ENCODE measurements around the gene IGFN1.
A peak's percentile ranks its signal among the peaks of the same experiment; 100 is the strongest.

IGFN1 gene

DNA sequence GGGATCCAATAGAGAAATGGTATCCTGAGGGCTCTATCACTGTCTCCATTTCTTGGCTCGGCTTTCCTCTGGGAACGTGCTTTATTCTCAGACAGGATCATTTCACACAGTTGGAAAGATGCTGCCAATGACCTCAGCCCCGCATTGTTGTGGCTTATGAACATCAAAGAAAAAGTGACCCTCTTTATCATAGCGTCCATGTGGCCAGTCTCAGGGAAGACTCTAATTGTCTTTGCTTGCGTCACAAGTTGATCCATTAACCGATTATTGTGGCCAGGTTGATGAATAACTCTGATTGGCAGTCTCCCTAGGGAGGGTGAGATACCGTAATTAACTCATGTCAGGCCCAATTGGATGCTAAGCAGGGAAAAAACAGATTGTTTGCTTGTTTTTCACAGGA lies 26.0 kb upstream of the IGFN1 start:
- no peak for DNase-seq

DNA sequence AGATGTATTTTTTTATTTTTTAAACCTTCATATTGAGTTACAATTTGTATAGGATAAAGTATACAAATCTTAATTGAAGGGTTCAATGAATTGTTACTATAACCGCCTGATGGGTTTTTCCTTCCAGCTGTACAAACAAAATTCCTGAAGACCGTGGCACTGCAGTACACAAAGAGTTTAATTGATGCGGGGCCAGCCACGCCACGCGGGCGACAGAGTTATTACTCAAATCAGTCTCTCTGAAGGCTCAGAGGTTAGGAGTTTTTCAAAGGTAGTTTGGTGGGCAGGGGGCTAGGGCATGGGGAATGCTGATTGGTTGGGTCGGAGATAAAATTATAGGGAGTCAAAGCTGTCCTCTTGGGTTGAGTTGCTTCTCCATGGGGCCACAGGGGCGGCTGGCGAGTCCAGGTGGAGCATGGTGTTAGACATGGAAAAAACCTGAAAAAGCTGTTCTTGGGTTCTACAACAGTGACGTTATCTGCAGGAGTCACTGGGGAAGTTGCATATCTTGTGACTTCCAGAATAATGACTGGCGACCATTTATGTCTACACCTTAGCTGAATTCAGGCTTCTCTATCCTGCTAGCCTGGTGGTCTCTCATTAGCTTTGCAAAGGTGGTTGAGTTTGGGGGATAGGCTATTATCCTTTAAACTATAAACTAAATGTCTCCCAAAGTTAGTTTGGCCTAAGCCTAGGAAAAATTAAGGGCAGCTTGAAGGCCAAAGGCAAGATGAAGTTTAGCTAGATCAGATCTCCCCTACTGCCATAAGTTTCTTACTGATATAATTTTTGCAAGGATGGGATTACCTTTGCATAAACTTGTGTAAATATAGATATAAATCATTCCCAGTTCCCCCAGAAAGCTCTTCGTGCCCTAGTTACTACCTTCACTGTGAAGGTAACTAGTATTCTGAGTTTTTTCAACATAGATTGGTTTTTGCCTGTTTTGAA lies 23.3 kb upstream of the IGFN1 start:
- DNase-seq: no peak

DNA sequence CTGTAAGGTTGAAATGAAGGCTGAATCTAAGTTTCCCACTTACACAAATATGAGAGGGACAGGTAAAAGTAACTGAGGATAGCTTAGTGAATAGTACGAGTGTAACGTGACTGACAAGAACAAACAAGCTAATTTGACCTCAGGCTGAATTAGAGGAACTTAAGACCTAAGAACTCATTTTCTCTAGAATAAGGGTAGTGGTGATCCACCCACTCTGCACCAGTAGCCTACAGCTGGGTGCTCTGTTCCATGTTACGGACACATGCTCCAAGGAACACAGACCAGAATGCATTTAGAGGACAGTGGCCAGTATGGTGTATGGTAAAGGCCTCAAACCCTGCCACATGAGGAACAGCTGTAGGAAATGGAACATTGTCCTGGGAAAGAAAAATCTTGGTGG lies 21.4 kb upstream of the IGFN1 start:
- no peak for DNase-seq

DNA sequence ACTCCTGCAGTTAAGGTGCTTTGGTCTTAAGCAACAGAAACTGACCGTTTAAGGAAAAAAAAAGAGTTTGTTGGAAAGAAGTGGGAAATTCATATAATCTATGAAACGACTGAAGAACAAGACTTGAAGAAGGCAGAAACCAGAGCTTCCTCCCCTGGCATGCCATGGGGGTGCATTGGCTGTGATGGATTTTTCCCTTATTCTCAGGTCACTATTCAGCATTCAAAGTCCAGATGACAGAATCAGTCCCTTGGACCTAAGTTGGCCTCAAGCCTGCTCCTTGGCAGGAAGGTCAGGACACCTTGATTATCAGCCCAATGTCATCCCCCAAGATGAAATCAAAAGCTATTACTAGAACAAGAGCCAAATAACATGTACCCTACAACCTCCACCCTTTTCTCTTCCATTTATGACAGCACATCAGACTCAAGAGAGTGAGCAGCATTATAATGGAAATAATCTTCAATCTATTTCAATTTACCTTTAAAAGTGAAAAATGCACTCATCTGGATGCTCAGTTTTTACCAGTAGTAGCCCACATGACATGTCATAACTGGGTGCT lies 20.6 kb upstream of the IGFN1 start:
- no peak for DNase-seq

DNA sequence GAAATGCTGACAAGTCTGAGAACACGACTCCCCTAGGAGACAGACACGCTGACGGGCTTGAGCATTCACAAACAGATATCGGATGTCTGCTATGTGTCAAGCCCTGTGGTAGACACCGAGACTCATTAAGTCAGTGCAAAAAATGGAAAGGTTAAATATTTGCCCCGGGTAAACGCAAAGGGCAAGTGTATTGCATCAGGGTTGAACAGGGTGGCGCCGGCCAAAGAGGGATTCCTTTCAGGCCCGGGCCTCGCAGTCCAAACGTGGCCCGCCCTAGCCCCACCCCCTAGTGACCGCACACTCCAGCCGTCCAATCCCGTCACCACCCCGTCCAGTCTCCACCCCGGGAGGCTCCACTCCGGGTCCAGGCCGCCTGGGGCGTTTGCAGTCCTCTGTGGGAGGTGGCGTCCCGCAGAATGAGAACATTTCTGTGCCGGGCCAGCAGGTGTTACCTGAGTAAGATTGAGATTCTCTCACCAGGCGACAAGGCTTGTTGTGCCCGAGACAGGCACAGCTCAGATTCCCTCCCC lies 20.0 kb upstream of the IGFN1 start:
- DNase-seq: peak; percentile 87

DNA sequence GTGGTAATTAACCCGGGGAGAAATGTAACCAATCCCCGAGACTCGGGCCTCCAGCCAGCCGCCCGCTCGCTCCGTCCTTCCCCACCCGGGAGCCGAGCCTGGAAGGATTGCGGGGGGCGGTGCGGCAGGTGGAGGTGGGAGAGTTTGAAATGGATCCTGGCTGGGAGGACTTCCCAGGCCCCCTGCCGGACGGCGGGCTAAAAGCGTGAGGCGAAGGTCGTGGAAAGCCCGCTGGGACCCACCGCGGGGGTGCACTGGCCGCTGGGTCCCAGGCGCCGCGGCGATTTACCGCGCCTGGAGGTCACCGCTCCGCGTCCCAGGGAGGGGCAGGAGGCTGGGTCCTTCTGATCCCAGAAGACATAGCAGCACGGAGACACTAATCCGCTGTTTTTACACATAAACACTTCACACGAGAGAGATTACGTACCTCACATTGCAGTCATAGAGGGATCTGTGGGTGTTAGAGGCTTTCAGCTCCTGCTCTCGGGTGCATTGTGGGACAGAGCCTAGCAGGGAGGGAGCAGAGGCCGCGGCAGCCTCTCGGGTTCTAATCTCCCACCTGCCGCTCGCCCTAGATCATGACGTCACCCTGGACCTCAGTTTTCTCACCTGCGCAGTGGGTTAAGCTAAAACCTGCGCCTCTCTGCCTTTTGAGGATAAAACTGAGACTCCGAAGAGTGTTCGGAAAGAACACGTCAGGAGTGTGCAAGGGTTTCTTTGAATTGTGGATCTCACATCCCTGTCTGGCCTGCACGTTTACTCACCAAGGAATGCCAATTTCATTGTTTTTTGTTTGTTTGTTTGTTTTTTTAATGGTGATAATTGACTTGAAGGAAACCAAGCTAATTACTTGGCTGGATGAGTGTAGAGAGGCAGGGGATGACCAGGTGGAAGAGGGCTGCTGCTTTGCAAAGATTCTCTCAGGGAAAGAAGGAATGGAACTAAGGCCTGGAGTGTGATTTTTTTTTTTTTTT lies 19.3 kb upstream of the IGFN1 start:
- DNase-seq: peak; percentile 81

DNA sequence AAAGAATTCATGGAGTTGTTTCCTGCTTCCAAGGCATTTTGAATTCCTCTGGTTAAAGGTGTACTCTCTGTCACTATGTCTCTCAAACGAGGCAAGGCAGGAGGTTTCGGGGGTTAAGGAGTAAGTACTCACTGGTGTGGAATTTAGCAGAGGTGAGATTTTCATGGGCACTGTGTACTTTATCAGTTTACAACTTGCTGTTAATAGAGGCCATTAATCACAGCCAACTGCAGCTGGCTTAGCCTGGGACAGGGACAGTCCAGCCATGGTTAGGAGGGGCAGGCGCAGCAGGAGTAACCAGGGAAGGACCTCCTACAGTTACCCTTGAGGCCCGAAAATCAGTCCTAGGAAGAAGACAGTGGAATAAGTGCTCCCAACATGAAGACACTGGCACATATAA lies 18.3 kb upstream of the IGFN1 start:
- no peak for DNase-seq

DNA sequence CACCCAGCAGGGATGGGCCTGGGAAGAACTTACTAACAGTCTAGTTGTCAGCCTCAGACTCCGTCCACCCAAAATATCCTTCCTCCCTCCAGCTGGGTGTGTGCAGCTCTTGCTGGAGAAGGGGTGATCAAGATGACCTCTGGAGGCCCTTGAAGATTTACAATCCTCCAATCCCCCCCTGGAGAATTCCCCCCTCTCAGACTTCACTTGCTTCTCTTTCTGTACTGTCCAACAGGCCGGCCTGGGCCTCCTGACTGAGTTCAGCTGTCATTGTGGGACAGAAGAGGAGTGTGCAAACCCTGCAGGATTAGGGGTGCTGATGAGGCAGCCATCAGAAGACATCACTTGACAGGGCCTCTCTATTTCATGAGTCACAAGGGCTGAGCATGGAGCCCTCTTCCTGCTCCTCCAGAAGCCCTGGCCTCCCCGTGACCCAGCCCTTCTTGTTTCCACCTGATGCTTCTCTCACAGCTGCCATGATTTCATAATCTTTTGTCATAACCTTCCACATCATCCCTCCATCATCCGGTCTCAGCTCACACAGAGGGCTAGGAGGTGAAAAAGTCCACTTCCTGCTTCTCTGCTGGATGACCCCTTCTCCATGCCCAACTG lies 17.5 kb upstream of the IGFN1 start:
- DNase-seq: peak; percentile 31

DNA sequence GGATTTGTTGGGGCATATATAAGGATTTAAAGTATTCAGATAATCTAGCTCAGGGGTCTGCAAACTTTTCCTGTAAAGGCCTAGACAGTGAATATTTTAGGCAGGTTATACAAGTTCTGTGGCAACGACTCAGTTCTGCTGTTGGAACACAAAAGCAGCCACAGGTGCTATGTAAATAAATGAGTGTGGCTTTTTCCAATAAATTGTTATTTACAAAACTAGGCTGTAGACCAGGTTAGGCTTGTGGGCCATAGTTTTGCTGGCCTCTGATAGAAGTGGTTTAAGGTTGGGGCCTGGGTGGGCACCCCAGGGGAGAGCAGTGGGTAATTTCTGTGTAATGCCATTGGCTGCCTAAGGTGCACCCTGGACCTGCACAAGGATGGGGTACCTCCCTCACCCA lies 16.9 kb upstream of the IGFN1 start:
- DNase-seq: no peak

DNA sequence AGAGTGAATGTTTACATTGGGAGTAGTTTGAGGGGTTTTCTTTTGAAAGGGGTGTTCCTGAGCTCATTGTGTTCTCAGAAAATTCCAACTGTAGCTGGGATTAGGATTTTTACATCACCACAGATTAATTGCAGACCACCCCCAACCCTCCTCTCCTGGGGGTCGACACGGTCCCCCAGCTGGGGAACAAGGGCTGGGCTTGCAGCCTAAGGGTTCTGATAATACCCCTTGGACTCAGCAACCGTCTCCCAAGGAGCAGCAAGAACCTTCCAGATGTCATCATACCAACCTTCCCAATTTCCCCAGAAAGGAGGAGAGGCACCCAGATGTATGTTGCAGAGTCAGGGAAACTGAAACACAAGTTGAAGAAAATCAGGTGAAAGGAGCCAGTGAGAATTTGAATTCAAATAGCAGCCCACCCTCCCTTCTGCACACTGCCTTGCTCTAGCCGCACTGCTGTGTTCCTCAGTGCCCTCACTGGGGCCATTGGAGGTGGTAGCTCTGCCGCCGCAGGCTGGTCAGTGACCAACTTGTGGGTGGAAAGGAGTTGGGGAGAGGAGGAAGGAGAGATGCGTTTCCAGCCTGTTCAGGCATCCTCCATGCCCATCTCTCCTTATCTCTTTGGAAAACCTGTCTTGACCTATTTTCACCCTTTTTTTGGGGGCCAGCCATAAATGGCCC lies 14.7 kb upstream of the IGFN1 start:
- DNase-seq: no peak

DNA sequence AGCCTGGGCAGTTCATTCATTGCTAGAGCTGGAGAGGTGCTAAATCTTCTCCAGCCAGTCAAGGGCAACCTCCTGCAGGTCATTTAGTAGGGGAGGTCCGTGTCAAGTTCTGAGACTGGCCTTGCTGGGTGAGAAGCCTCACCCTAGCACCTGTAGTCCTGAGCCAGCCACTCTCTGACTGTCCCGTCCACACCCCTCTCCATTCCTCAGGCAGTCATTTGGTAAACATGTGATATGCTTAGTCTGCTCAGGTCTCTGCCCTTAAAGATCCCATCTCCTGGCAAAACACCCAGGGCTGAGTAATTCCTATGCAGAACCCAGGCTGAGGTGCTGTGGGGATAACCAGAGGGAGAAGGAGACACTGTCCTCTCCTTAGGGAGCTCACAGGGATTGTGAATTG lies 13.7 kb upstream of the IGFN1 start:
- no peak for DNase-seq

DNA sequence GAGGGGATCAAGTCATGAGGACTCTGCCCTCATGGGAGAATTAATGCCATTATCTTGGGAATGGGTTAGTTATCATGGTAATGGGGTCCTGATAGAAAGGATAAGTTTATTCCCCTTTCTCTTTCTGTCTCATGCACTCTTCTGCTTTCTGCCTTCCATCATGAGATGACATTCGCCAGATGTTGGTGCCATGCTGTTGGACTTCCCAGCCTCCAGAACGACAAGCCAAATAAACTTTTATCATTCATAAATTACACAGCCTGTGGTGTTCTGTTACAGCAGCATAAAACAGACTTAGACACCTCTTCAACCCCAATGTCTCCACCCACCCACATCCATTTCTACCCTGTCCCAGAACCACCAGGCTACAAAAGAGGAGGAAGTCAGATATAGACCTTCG lies 11.9 kb upstream of the IGFN1 start:
- DNase-seq: no peak

DNA sequence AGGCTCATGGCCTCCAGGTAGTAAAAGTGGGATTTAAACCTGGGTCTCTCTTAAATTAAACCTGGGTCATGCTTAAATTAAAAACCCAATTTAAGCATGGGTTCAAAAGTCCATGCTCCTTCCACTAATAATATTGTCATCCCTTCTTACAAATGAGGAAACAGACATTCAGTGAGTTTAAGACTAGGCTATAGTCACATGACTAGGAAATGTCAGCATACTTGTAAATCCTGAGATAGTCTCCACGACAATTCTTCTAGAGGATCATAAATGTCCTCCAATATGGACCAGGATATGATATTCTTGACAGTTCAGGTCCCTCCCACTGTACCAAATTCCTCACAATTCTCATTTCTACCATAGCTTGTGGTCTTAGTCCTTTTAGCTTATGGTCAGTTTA lies 10.5 kb upstream of the IGFN1 start:
- no peak for DNase-seq

DNA sequence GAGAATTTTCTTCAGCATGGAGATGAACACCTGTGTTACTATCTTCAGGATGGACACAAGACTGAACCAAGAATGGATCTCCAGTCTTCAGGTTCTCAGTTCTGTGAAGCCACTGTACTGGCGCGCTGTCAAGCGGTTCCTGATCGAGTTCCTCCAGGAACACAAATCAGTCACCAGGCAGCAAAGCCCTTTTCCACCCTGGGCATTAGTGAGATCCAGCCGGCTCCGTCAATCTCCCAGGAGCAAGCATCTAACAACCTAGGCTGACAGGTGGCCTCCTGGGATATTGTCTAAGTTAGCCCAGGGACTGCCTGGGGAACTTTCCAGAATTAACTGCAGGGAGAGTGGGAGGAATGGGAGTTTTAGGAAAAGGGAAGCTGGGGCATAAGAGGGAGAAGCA lies 9.7 kb upstream of the IGFN1 start:
- DNase-seq: no peak

DNA sequence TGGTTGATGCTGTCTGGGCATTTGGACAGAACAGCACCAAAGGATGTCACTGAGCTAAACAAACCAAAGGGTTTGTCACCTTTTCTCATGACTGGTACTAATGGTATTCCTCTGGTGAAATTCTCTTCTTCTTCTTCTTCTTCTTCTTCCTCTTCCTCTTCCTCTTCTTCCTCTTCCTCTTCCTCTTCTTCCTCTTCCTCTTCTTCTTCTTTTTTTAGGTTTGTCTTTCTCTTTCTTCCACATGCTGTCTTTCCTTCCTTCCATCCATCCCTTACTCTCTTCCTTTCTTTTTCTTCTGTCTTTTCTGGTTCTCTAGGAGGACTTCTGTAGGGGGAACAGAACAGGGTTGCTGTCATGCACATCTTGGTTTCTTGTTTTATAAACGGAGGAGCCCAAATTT lies 9.3 kb upstream of the IGFN1 start:
- no peak for DNase-seq

DNA sequence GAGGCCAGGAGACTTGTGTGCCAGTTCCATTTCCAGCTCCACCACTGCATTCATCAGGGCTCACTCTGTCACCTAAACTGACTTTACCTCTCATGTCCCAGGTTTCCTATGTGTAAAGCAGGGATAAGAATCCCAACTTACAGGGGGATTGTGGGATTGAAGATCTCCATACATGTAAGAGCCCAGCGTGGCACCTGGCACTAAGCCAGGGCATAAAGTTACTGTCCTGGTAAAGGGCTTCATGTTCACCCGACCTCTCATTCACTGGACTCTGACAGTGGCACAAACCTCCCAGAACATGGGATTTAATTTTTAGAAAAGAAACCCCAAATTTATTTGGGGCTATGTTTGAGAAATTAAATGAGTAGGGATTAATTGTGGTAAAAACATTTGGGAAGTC lies 8.9 kb upstream of the IGFN1 start:
- no peak for DNase-seq

DNA sequence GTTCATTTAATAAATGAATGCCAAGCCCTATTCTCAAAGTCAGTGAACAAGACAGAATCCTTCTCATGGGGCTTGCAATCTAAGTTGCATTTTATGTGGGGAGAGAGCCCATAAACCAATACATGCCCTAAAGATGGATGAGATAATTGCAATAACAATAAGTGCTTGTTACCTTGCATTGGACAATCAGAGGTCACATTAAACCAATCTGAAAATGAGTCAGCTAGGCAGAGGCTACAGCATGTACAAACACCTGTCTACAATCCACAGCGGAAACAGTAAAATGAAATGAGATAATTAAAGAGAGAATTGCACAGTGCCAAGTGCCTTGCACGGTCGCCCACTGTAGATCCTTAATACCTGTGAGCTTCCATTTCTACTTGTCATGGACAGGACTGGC lies 7.4 kb upstream of the IGFN1 start:
- DNase-seq: no peak

DNA sequence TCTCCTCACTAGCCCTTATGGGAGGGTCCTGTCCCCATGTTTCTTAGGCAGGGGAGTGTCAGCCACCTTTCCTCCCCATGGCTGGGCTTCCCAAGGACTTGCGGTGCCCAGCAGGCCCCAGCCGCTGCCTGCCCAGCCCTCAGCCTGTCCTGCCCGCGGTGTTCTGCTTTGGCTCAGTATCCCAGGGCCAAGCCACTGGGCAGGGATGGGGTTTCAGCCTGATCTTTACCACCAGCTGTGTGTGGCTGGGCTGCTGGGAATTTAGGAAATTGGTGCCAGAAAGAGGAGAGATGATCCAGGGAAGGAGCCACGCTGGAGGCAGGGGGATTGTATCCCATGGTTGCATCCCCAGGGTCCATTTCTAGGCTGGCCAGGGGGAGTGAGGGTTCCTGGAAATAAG lies 6.9 kb upstream of the IGFN1 start:
- DNase-seq: no peak

DNA sequence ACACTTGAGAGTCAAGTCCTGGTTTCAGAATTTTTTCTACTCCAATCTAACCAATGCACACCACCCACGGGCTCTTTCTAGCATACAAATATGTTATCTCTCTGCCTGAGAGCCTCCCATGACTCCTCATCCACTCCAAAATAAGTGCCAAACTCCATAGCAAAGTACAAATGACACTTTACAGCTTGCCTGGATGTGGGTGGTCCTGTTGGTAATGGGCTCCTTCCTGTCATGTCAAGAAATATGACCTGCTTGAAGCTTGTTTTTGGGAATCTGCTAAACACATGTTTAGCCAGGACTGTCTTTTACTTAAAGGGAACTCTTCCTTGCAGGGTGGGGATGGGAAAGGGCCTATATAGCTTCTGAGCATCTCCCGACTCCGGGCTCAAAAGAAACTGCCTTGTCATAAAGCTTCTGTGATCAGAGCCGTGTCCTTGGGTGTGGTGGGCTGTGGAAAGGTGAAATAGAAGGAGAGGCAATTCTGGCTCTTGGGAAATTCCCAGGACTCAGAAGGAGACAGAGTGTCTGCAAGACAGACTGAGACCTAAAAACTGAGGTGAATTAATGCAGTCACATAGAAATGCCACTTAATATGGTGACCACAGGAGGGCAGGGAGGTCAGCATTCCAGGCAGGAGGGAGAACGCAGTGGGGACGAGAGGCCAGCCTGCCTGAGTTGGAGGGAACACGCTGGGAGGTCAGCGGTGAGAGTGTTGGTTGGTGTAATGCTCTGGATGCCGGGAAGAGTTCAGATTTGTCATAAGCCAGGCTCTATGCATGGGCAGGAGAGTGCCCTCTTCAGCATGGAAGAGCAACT lies 6.1 kb upstream of the IGFN1 start:
- DNase-seq: no peak

DNA sequence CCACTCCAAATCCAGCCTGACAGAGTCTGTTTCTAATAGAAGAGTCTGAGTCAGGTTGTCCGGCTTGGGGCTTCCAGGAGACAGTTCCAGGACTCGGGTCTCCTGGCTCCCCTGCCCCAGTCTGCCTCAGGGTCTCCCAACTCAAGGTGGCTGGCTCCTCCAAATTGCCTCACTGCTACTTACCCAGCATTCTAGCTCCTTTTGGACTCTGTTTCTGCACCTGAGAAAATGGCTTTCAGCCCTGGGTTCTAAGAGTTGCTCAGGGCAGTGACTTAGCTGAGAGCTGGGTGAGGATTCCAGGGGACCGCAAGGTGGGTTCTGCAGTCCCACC lies 5.5 kb upstream of the IGFN1 start:
- DNase-seq: no peak

DNA sequence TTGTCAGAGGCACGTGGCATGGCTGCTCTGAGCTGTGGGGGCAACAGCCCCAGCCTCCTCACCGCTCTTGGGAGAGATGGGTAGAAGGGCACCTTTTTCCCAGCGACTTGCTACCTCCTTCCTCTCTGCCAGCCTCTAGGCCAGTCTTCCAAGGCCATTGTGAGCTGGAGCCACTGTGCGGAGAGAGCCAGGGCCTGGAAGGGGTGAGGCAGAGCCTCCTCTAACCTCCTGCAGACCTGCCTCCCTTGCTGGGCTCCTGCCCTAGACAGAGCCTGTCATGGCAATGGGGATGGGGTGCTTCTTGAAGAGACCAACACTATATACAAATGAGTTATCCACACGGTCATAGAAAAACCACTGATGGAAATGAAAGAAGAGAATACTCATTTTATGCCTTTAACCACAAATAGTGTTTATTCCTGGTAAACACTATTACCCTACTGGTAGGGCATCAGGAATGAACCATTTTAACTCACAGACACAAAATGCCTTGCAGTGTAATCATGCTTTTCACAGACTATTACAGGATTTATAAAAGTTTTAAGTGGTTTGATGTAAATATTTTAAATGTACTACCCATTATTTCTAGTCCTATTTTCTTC lies 5.0 kb upstream of the IGFN1 start:
- DNase-seq: no peak

All from stimulated activated CD4-positive, alpha-beta T cell treated with anti-CD3 and anti-CD28 coated beads, Interleukin-1b, Interleukin-23, amount 100 ng/mL, for 48 hours (primary cell).